Endothelial cell of umbilical vein (primary cell): ENCODE measurements around the gene RTN4RL1. TPM values are rescaled to one million over a fixed set of nuclear protein-coding genes. Genes with fewer than 3 reads are reported as not detected.

Experiments used
- BruUV-seq: library from RNA; stranded (reverse); fragments of 400-500 nt; replicated peaks from 2 replicates; lab custom pipeline; 2021; lab: Mats Ljungman, UMichigan
- CTCF ChIA-PET: fragments of 300-600, 350-600 bp; sonication (Branson Sonifier 250); formaldehyde crosslinking; loops from one replicate; lab custom pipeline; 2021; ENCODE audit warnings: antibody characterized with exemption, inconsistent platforms; lab: Charles Lee
- POLR2A ChIA-PET: fragments of 300-600, 350-600 bp; sonication (Branson Sonifier 250); formaldehyde crosslinking; loops from one replicate; lab custom pipeline; 2021; ENCODE audit warnings: antibody characterized with exemption, inconsistent platforms; lab: Charles Lee
- DNase-seq: peaks from one replicate; pipeline ENCODE4 v3.0.0-alpha.2; 2011; ENCODE audit warnings: low read depth, low spot score
- FAIRE-seq: peaks from 2 replicates; lab custom pipeline; 2011; peaks lifted over from hg19 to GRCh38; lab: Jason Lieb, UNC
- H2AFZ ChIP-seq: 2 replicates; pipeline ENCODE4 v1.6.0; 2012; ENCODE audit warnings: low read depth, low read length, control low read depth, inconsistent platforms
- H3K27ac ChIP-seq: 2 replicates; pipeline ENCODE4 v1.5.1; 2011; ENCODE audit warnings: low read depth, mild to moderate bottlenecking, control low read depth, low read length, moderate library complexity; ENCODE audit not compliant: insufficient read depth
- H3K27me3 ChIP-seq, 2 experiments: 2 replicates each; pipeline versions ENCODE4 v1.6.0 to v1.6.1; 2011; ENCODE audit warnings: low read length in 2 of 2, mixed read lengths in 1 of 2; ENCODE audit not compliant: control insufficient read depth in 2 of 2, insufficient read depth in 2 of 2
- H3K36me3 ChIP-seq, 2 experiments: 2 replicates in 1 of 2; 3 replicates in 1 of 2; pipeline ENCODE4 v1.5.1; 2011; ENCODE audit warnings: low read length in 2 of 2, mild to moderate bottlenecking in 1 of 2, moderate library complexity in 1 of 2; ENCODE audit not compliant: control insufficient read depth in 2 of 2, insufficient read depth in 2 of 2; ENCODE audit errors: extremely low read depth in 1 of 2
- H3K4me1 ChIP-seq: 3 replicates; pipeline ENCODE4 v1.5.1; 2011; ENCODE audit warnings: mild to moderate bottlenecking, low read length; ENCODE audit not compliant: control insufficient read depth, insufficient read depth; ENCODE audit errors: extremely low read depth
- H3K4me2 ChIP-seq: 2 replicates; pipeline ENCODE4 v1.6.1; 2011; ENCODE audit warnings: low read length, control low read depth, mixed read lengths; ENCODE audit not compliant: insufficient read depth
- H3K4me3 ChIP-seq, 3 experiments: fragments of 200-600 bp in 1 of 3; sonication (generic), shearing (Covaris generic) in 1 of 3; replicated peaks in 1 of 3; 2 replicates each; pipeline ENCODE4 v1.5.1; 2011 to 2016; ENCODE audit warnings: control low read depth in 3 of 3, low read length in 3 of 3, mild to moderate bottlenecking in 2 of 3, inconsistent platforms in 1 of 3, low read depth in 1 of 3, moderate library complexity in 1 of 3; ENCODE audit not compliant: insufficient read depth in 1 of 3
- H3K79me2 ChIP-seq: 2 replicates; pipeline ENCODE4 v1.6.0; 2012; ENCODE audit warnings: low read length, inconsistent platforms; ENCODE audit not compliant: control insufficient read depth, insufficient read depth
- H3K9ac ChIP-seq: replicated peaks from 2 replicates; pipeline ENCODE3; 2011; ENCODE audit warnings: low read length, control low read depth; ENCODE audit not compliant: insufficient read depth; ENCODE audit errors: extremely low read depth
- H3K9me1 ChIP-seq: replicated peaks from 3 replicates; pipeline ENCODE4 v1.6.0; 2011; ENCODE audit warnings: mild to moderate bottlenecking, low read length; ENCODE audit not compliant: control insufficient read depth, insufficient read depth; ENCODE audit errors: extremely low read depth
- H3K9me3 ChIP-seq: replicated peaks from 2 replicates; pipeline ENCODE4 v1.5.1; 2012; ENCODE audit warnings: low read length, inconsistent platforms; ENCODE audit not compliant: control insufficient read depth, insufficient read depth
- H4K20me1 ChIP-seq: replicated peaks from 2 replicates; pipeline ENCODE3; 2011; ENCODE audit warnings: mild to moderate bottlenecking, low read length; ENCODE audit not compliant: control insufficient read depth, insufficient read depth; ENCODE audit errors: extremely low read depth
- dilution Hi-C: fragments of 300-500 bp; cut with MboI; formaldehyde crosslinking; loops from one replicate; pipeline ENCODE4 v1.15.0; 2019; ENCODE audit warnings: low sequenced_read_pairs; ENCODE audit not compliant: extremely low pct_ligation_motif_present
- intact Hi-C: fragments of 100-400 bp; cut with micrococcal nuclease; formaldehyde crosslinking; loops from one replicate; pipeline ENCODE4 v1.10.0; 2022
- polyA plus RNA-seq, 4 experiments: library from polyadenylated mRNA; depleted of rRNA in 3 of 4; stranded (reverse) in 3 of 4; unstranded in 1 of 4; fragments of >200 nt; gene quantifications; 2 replicates each; pipeline versions ENCODE4 v1.2.1 to v1.2.3, GENCODE V29; 2011 to 2012; ENCODE audit warnings: missing spikeins in 1 of 4
- total RNA-seq: library from RNA; stranded (reverse); gene quantifications from 2 replicates; pipeline ENCODE4 v1.2.3, GENCODE V29; 2021
- TF ChIP-seq, protein P1 (sequence below): IDR thresholded peaks from 2 replicates; pipeline ENCODE4 v1.6.1; 2011; ENCODE audit not compliant: insufficient read depth, insufficient read length
- TF ChIP-seq, protein P2 (sequence below), 2 donors: IDR thresholded peaks; 1 replicate in 1 of 2; 2 replicates in 1 of 2; pipeline ENCODE4 v1.5.1; 2011; ENCODE audit warnings: low read length in 2 of 2, mild to moderate bottlenecking in 2 of 2, moderate library complexity in 2 of 2, control low read depth in 1 of 2, inconsistent platforms in 1 of 2, low read depth in 1 of 2; ENCODE audit not compliant: insufficient read depth in 1 of 2; ENCODE audit errors: extremely low read depth in 1 of 2

Gene RTN4RL1
- total and polyA plus RNA-seq, 2 donors (not counting 3 experiments of a cell fraction or from before 2014, with no cell fraction given), result 0.04 TPM; not detected in 1

DNA sequence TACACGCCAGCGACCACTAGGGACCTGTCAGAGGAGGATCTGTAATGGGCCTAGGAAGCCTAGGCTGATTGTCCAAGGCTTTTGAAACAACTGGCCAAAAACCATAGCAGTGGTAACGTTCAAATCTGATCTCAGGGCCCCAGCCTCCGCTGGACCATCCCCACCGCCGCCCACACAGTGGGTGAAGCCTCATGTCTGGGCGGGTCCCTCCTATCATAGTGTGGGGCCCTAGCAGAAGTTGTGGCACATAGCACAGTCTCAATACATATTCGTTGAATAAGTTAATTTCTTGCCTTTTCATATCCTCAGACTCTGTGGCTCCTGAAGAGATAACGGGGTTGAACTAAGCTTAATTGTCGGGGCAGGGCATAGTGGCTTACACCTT lies 5.6 kb upstream of the RTN4RL1 start:
- ChIA-PET POLR2A (no interaction called here), CTCF (interaction anchor here (0.6 to 9.5 kb wide), 2 partner anchors 121 to 136 kb away, joined by 3 to 270 read pairs; no protein-coding TSS in a partner anchor)
- H3K36me3 ChIP-seq, result peaks cover 0 to 5% of the 10 kb centered on the region in 2 experiments
- dilution Hi-C loops (no loop called here), intact Hi-C loops (loop anchor here (1.0 to 5.0 kb wide), 3 partner anchors 11 to 313 kb away; no protein-coding TSS in a partner anchor)
- peak overlapping the region; percentile 73 for H3K9ac ChIP-seq
- TF ChIP-seq, protein P1, sequence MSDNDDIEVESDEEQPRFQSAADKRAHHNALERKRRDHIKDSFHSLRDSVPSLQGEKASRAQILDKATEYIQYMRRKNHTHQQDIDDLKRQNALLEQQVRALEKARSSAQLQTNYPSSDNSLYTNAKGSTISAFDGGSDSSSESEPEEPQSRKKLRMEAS, result no peak
- TF ChIP-seq, protein P2, sequence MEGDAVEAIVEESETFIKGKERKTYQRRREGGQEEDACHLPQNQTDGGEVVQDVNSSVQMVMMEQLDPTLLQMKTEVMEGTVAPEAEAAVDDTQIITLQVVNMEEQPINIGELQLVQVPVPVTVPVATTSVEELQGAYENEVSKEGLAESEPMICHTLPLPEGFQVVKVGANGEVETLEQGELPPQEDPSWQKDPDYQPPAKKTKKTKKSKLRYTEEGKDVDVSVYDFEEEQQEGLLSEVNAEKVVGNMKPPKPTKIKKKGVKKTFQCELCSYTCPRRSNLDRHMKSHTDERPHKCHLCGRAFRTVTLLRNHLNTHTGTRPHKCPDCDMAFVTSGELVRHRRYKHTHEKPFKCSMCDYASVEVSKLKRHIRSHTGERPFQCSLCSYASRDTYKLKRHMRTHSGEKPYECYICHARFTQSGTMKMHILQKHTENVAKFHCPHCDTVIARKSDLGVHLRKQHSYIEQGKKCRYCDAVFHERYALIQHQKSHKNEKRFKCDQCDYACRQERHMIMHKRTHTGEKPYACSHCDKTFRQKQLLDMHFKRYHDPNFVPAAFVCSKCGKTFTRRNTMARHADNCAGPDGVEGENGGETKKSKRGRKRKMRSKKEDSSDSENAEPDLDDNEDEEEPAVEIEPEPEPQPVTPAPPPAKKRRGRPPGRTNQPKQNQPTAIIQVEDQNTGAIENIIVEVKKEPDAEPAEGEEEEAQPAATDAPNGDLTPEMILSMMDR (IDR thresholded peaks at IDR 0.05; ENCODE audit: extremely low read depth in 1 of 2, insufficient read depth in 1 of 2, low read depth in 1 of 2, low read length in 2 of 2), result peak; percentile 53 to 68
- no peak for DNase-seq
- peaks cover 4% of the 10 kb centered on the region for H3K4me1 ChIP-seq
- H3K4me3 ChIP-seq, result peak overlapping the region in 2 of 3 experiments; percentile 87 to 97
- H3K27ac ChIP-seq, result no peak overlapping the region
- H3K9me1 ChIP-seq, result no peaks in the 10 kb centered on the region
- peaks cover 10 to 15% of the 10 kb centered on the region in 2 experiments for H3K27me3 ChIP-seq
- no TSS peak for BruUV-seq
- peaks cover 4% of the 10 kb centered on the region for H3K79me2 ChIP-seq
- peak overlapping the region; percentile 41 for H3K4me2 ChIP-seq
- no peak for FAIRE-seq
- peak overlapping the region; percentile 9 for H2AFZ ChIP-seq
- no peaks in the 10 kb centered on the region for H4K20me1 ChIP-seq
- no peaks in the 10 kb centered on the region for H3K9me3 ChIP-seq
